K562 (cell line): ENCODE results near the gene ARRDC5. TPM values are rescaled to one million over a fixed set of nuclear protein-coding genes. Genes with fewer than 3 reads are reported as not detected.

Source experiments
- ATAC-seq: fragments of 200-7000 bp; cut with Tn5 transposase; 3 replicates; pipeline ENCODE4 v1.9.1; 2020; ENCODE audit warnings: moderate library complexity
- BruUV-seq: library from RNA; stranded (reverse); fragments of 400-500 nt; replicated peaks from 2 replicates; lab custom pipeline; 2021; lab: Mats Ljungman, UMichigan
- CTCF ChIA-PET: fragments of 300-600 bp; formaldehyde crosslinking; extraction: SDS; loops from one replicate; lab custom pipeline; 2021; ENCODE audit warnings: low intra/inter-chr PET ratio; lab: Yijun Ruan, JAX
- POLR2A ChIA-PET: fragments of 300-600, 350-650 bp; sonication (Branson Sonifier 250); formaldehyde crosslinking; extraction: SDS; loops from one replicate; lab custom pipeline; 2021; ENCODE audit warnings: antibody characterized with exemption, inconsistent platforms; lab: Yijun Ruan, JAX
- DNase-seq, 4 experiments: peaks; one replicate each; pipeline versions ENCODE4 v3.0.0 to v3.0.0-alpha.2; 2011 to 2018; ENCODE audit warnings: low spot score in 3 of 4, mixed read lengths in 3 of 4; ENCODE audit errors: extremely low read depth in 1 of 4
- FAIRE-seq: peaks from 2 replicates; lab custom pipeline; 2011; peaks lifted over from hg19 to GRCh38; lab: Jason Lieb, UNC
- H2AFZ ChIP-seq: 2 replicates; pipeline ENCODE4 v1.6.0; 2011; ENCODE audit warnings: low read depth, low read length, control low read depth, inconsistent platforms
- H3K27ac ChIP-seq: fragments of 200-600 bp; 3 replicates; pipeline ENCODE4 v1.8.0; 2011; ENCODE audit warnings: low read depth, mild to moderate bottlenecking, control low read depth, inconsistent platforms, low read length, moderate library complexity, mixed read lengths; ENCODE audit errors: extremely low read depth
- H3K27me3 ChIP-seq, 2 experiments: fragments of 300-600 bp in 1 of 2; 2 replicates in 1 of 2; 3 replicates in 1 of 2; pipeline versions ENCODE4 v1.6.0 to v1.8.0; 2011; ENCODE audit warnings: inconsistent platforms in 2 of 2, low read length in 2 of 2, mild to moderate bottlenecking in 1 of 2, mixed read lengths in 1 of 2, moderate library complexity in 1 of 2; ENCODE audit not compliant: control insufficient read depth in 2 of 2, insufficient read depth in 2 of 2
- H3K36me3 ChIP-seq: fragments of 300-600 bp; 3 replicates; pipeline ENCODE4 v1.8.0; 2011; ENCODE audit warnings: mild to moderate bottlenecking, low read length, inconsistent platforms; ENCODE audit not compliant: control insufficient read depth, insufficient read depth
- H3K4me1 ChIP-seq, 2 experiments: fragments of 200-600 bp in 1 of 2; replicated peaks in 1 of 2; 2 replicates in 1 of 2; 3 replicates in 1 of 2; pipeline versions ENCODE4 v1.5.1 to v1.8.0; 2011; ENCODE audit warnings: inconsistent platforms in 2 of 2, low read length in 2 of 2, mild to moderate bottlenecking in 1 of 2, mixed read lengths in 1 of 2, moderate library complexity in 1 of 2; ENCODE audit not compliant: control insufficient read depth in 2 of 2, insufficient read depth in 2 of 2
- H3K4me2 ChIP-seq: 2 replicates; pipeline ENCODE4 v1.6.1; 2011; ENCODE audit warnings: low read length, control low read depth, inconsistent platforms, mixed read lengths; ENCODE audit not compliant: insufficient read depth
- H3K4me3 ChIP-seq: fragments of 200-600 bp; sonication (generic), shearing (Covaris generic); 2 replicates; pipeline ENCODE4 v1.5.1; 2016; ENCODE audit warnings: control low read depth, inconsistent platforms
- H3K79me2 ChIP-seq: fragments of 200-600 bp; 3 replicates; pipeline ENCODE4 v1.8.0; 2011; ENCODE audit warnings: low read length, inconsistent platforms; ENCODE audit not compliant: control insufficient read depth, insufficient read depth
- H3K9ac ChIP-seq, 2 experiments: 2 replicates each; pipeline versions ENCODE4 v1.6.0 to v1.6.1; 2011; ENCODE audit warnings: low read depth in 2 of 2, low read length in 2 of 2, control low read depth in 1 of 2, inconsistent platforms in 1 of 2, mild to moderate bottlenecking in 1 of 2, mixed read lengths in 1 of 2; ENCODE audit not compliant: insufficient read depth in 1 of 2
- H3K9me1 ChIP-seq: one replicate; pipeline ENCODE4 v1.6.0; 2011; ENCODE audit warnings: inconsistent platforms, mild to moderate bottlenecking, low read length, moderate library complexity; ENCODE audit not compliant: control insufficient read depth, insufficient read depth
- H3K9me3 ChIP-seq: replicated peaks from 2 replicates; pipeline ENCODE4 v1.5.1; 2011; ENCODE audit warnings: low read depth, low read length, inconsistent platforms; ENCODE audit not compliant: control insufficient read depth, insufficient read depth
- H4K20me1 ChIP-seq: replicated peaks from 2 replicates; pipeline ENCODE4 v1.6.1; 2011; ENCODE audit warnings: low read length, inconsistent platforms, mixed read lengths; ENCODE audit not compliant: control insufficient read depth, insufficient read depth
- ARHGAP35 ChIP-seq: fragments of 450-650 bp; IDR thresholded peaks from 2 replicates; pipeline ENCODE4 v1.6.1; 2018; ENCODE audit not compliant: partially characterized antibody
- ATF2 ChIP-seq: sonication (generic); formaldehyde crosslinking; IDR thresholded peaks from 2 replicates; pipeline ENCODE4 v1.8.1; 2022; ENCODE audit warnings: missing genetic modification reagents
- HNRNPLL ChIP-seq: fragments of 200-400 bp; formaldehyde crosslinking; IDR thresholded peaks from 2 replicates; pipeline ENCODE4 v1.6.1; 2017; ENCODE audit warnings: low read length, low read depth, mild to moderate bottlenecking; ENCODE audit not compliant: poor library complexity, severe bottlenecking
- TBP ChIP-seq: optimal IDR thresholded peaks from 2 replicates; pipeline ENCODE3; 2011; ENCODE audit warnings: low read depth, low read length, improper control_type of control experiment
- THAP7 ChIP-seq: fragments of 250-450 bp; sonication (Bioruptor Pico); IDR thresholded peaks from 2 replicates; pipeline ENCODE4 v1.5.0; 2021
- ZNF431 ChIP-seq: sonication (generic); formaldehyde crosslinking; IDR thresholded peaks from 2 replicates; pipeline ENCODE4 v1.8.0; 2022; ENCODE audit warnings: mild to moderate bottlenecking, missing genetic modification reagents
- WGBS: fragments of 100-300 bp; shearing (Covaris generic); methylation state at CpG from one replicate; pipeline ENCODE4 v1.1.6; 2016; ENCODE audit warnings: low coverage, mixed read lengths; ENCODE audit not compliant: insufficient coverage; ENCODE audit errors: missing lambda C conversion rate; 5-methylcytosine and 5-hydroxymethylcytosine counted together
- in situ Hi-C: fragments of 300-500 bp; cut with MboI; formaldehyde crosslinking; loops from 4 replicates; pipeline ENCODE4 v1.15.0; 2018; ENCODE audit warnings: inconsistent platforms, mixed read lengths
- intact Hi-C: fragments of 100-400 bp; cut with micrococcal nuclease; formaldehyde crosslinking; loops from 2 replicates; pipeline ENCODE4 v1.14.2; 2022
- polyA plus RNA-seq, 8 experiments: library from polyadenylated mRNA; depleted of rRNA in 4 of 8; stranded (reverse) in 5 of 8; unstranded in 3 of 8; fragments of >200 nt; fragmentation: Nextera tagmentation in 2 of 8; fragmentation: Illumina TruSeq in 1 of 8; extraction: Ambion mirVana in 2 of 8; extraction: Trizol in 1 of 8; gene quantifications; 2 replicates each; pipeline versions ENCODE4 v1.2.1 to v1.2.3, GENCODE V29; 2011 to 2014; ENCODE audit warnings: inconsistent platforms in 1 of 8, missing spikeins in 1 of 8
- total RNA-seq, 7 experiments: library from RNA; depleted of rRNA in 6 of 7; stranded (reverse); fragments of >200 nt in 6 of 7; fragmentation: Illumina TruSeq in 2 of 7; extraction: Trizol in 2 of 7; gene quantifications; 2 replicates each; pipeline versions ENCODE4 v1.2.1 to v1.2.3, GENCODE V29; 2011 to 2021; ENCODE audit warnings: low replicate concordance in 1 of 7

ARRDC5 gene
- total and polyA plus RNA-seq, 9 of the 15 experiments (the other 6 are each of a cell fraction or from before 2014, with no cell fraction given): not detected

- Histone ChIP-seq H3K9me1 (no peaks in the 10 kb centered on the region), H3K9me3 (no peaks in the 10 kb centered on the region), H3K4me2 (no peak overlapping the region), H3K4me3 (no peak overlapping the region), H4K20me1 (no peaks in the 10 kb centered on the region), H3K27ac (no peak overlapping the region), H3K27me3 (no peaks in the 10 kb centered on the region), H3K9ac (no peak overlapping the region), H2AFZ (no peak overlapping the region), H3K79me2 (peaks cover 3% of the 10 kb centered on the region; the same call in 2 of the 3 replicates), H3K36me3 (peaks cover 86% of the 10 kb centered on the region; the same call in 2 of the 3 replicates), H3K4me1 (peaks cover 0 to 3% of the 10 kb centered on the region in 2 experiments; a peak in 2 of 5 replicates)
- ATAC-seq (no peak), DNase-seq (no peak), FAIRE-seq (no peak)
- intact Hi-C loops (no loop called here), in situ Hi-C loops (no loop called here)
- no peak for TF ChIP-seq TBP
- no peak for TF ChIP-seq HNRNPLL
- TF ChIP-seq ZNF431 (CRISPR knock-in tag): no peak
- no peak for TF ChIP-seq ATF2 (CRISPR knock-in tag)
- TF ChIP-seq THAP7 (CRISPR knock-in tag): no peak
- no peak for TF ChIP-seq ARHGAP35
- BruUV-seq: no TSS peak
- ChIA-PET CTCF (no interaction called here), POLR2A (interaction anchor here (0.6 to 1.1 kb wide), 2 partner anchors 58 to 69 kb away, joined by 3 read pairs; partner anchors contain the start of gene PLIN3)
- 82% methylated on average over 7 of the region's 7 CpGs for WGBS
Measured at GRCh38 chr19:4937060-4937459, 34.4 kb upstream of the ARRDC5 start.
